Natural killer cell (primary cell): Measurements from ENCODE around the gene TRAPPC2B. TPM values are rescaled to one million over a fixed set of nuclear protein-coding genes. Genes with fewer than 3 reads are reported as not detected.

Source experiments
- ATAC-seq, 3 donors: fragments of 150-1000 bp in 2 of 3; fragments of 200-7000 bp in 1 of 3; cut with Tn5 transposase; 1 replicate in 1 of 3; 2 replicates in 2 of 3; pipeline ENCODE4 v1.10.0; 2021; ENCODE audit warnings: mild to moderate bottlenecking in 2 of 3, moderate library complexity in 2 of 3
- DNase-seq, 2 donors: peaks; one replicate each; pipeline versions ENCODE4 v3.0.0 to v3.0.0-alpha.2; 2013 to 2021; ENCODE audit warnings: mixed read lengths in 1 of 2
- H3K27ac ChIP-seq: one replicate; pipeline ENCODE4 v1.5.1; 2013; ENCODE audit warnings: mild to moderate bottlenecking, low read length
- H3K27me3 ChIP-seq: one replicate; pipeline ENCODE4 v1.6.1; 2013; ENCODE audit warnings: low read length; ENCODE audit not compliant: control insufficient read depth, insufficient read depth
- H3K36me3 ChIP-seq: one replicate; pipeline ENCODE4 v1.6.1; 2013; ENCODE audit warnings: low read length; ENCODE audit not compliant: control insufficient read depth, insufficient read depth
- H3K4me1 ChIP-seq: one replicate; pipeline ENCODE4 v1.6.1; 2013; ENCODE audit warnings: low read length; ENCODE audit not compliant: control insufficient read depth, insufficient read depth
- H3K4me3 ChIP-seq: one replicate; pipeline ENCODE4 v1.5.1; 2013; ENCODE audit warnings: low read length
- H3K9me3 ChIP-seq: one replicate; pipeline ENCODE4 v1.6.1; 2013; ENCODE audit warnings: low read length; ENCODE audit not compliant: control insufficient read depth, insufficient read depth
- H3K27ac Mint-ChIP-seq, 2 donors: one replicate each; pipeline ENCODE4 v1.8.0; 2022; ENCODE audit warnings: mild to moderate bottlenecking in 2 of 2, mixed read lengths in 2 of 2, moderate library complexity in 1 of 2
- H3K27me3 Mint-ChIP-seq, 2 donors: one replicate each; pipeline ENCODE4 v1.8.0; 2022; ENCODE audit warnings: low read depth in 2 of 2, mixed read lengths in 2 of 2
- H3K36me3 Mint-ChIP-seq: one replicate; pipeline ENCODE4 v1.8.0; 2022; ENCODE audit warnings: mixed read lengths
- H3K4me1 Mint-ChIP-seq, 2 donors: one replicate each; pipeline ENCODE4 v1.8.0; 2022; ENCODE audit warnings: mixed read lengths in 2 of 2
- H3K4me3 Mint-ChIP-seq: one replicate; pipeline ENCODE4 v1.8.0; 2022; ENCODE audit warnings: mild to moderate bottlenecking, moderate library complexity, mixed read lengths
- H3K9me3 Mint-ChIP-seq, 2 donors: one replicate each; pipeline ENCODE4 v1.8.0; 2022; ENCODE audit warnings: mixed read lengths in 2 of 2
- WGBS: methylation state at CpG from one replicate; pipeline ENCODE4 v1.1.7; 2013; ENCODE audit warnings: missing lambda C conversion rate; ENCODE audit not compliant: insufficient coverage; 5-methylcytosine and 5-hydroxymethylcytosine counted together
- intact Hi-C: fragments of 100-400 bp; cut with micrococcal nuclease; formaldehyde crosslinking; loops from one replicate; pipeline ENCODE4 v1.14.2; 2022
- total RNA-seq, 4 donors: library from RNA; stranded (reverse); fragments of 120-200 nt in 1 of 4; gene quantifications; one replicate each; pipeline versions ENCODE4 v1.2.3 to v1.2.4, GENCODE V29; 2013 to 2022
- TF ChIP-seq, protein P1 (sequence below): fragments of 200-600 bp; IDR thresholded peaks from one replicate; pipeline ENCODE4 v1.8.0; 2022; ENCODE audit warnings: antibody characterized with exemption

Gene TRAPPC2B
- total RNA-seq, 3 donors from 2014 or later (not counting 1 experiment from before 2014, with no cell fraction given): 7.4 to 15.6 (median 13.7) TPM

DNA sequence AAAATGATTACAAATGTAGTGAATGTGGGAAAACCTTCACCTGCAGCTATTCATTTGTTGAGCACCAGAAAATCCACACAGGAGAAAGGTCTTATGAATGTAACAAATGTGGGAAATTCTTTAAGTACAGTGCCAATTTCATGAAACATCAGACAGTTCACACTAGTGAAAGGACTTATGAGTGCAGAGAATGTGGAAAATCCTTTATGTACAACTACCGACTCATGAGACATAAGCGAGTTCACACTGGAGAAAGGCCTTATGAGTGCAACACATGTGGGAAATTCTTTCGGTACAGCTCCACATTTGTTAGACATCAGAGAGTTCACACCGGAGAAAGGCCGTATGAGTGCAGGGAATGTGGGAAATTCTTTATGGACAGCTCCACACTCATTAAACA is 35.5 kb downstream of the TRAPPC2B start:
- H3K36me3 ChIP-seq: peaks cover 43% of the 10 kb centered on the region
- TF ChIP-seq, protein P1, sequence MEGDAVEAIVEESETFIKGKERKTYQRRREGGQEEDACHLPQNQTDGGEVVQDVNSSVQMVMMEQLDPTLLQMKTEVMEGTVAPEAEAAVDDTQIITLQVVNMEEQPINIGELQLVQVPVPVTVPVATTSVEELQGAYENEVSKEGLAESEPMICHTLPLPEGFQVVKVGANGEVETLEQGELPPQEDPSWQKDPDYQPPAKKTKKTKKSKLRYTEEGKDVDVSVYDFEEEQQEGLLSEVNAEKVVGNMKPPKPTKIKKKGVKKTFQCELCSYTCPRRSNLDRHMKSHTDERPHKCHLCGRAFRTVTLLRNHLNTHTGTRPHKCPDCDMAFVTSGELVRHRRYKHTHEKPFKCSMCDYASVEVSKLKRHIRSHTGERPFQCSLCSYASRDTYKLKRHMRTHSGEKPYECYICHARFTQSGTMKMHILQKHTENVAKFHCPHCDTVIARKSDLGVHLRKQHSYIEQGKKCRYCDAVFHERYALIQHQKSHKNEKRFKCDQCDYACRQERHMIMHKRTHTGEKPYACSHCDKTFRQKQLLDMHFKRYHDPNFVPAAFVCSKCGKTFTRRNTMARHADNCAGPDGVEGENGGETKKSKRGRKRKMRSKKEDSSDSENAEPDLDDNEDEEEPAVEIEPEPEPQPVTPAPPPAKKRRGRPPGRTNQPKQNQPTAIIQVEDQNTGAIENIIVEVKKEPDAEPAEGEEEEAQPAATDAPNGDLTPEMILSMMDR: no peak
- no peak for ATAC-seq

DNA sequence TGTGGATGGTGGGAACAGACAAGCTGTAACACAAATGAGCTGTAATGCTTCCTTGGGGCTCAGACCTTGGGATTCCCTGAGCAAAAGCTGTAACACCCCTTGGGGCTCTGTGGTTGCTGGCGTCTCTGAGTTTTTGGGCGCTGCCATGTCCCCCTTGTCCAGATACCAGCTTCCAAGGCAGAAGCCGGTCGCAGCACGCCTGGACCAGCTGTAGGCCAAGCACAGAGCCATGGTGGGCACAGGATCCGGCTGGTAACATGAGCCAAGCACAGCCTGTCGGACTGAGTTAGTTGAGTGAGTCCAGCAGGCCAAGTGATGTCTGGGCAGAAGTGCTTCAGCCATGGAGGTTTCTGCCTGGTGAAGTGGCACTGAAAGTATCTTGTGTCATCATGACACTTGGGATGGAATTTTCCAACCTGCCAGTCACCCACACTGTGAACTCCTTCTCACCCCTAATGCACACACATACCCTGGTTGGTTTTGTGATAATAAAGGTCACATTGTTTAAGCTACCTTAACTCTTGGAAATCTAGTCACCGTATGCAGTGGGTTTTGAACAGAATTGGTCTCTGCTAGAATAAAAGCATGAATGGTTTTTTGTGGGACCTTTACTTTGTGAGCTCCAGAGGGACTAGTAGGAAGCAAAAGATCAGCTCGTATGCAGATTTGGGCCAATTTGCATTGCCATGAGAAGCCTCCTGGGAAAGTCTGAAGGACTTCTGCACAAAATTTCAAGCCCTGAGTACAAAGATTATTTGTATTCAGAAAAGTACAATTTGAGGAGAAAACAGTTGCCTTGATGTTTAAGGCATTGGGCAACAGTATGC is 40.6 kb downstream of the TRAPPC2B start:
- TF ChIP-seq, protein P1: no peak
- Histone ChIP-seq H3K4me1 (peaks cover 3% of the 10 kb centered on the region), H3K9me3 (no peaks in the 10 kb centered on the region), H3K27me3 (no peaks in the 10 kb centered on the region), H3K4me3 (no peak overlapping the region), H3K36me3 (peaks cover 10% of the 10 kb centered on the region), H3K27ac (no peak overlapping the region)
- DNase-seq (no peak), ATAC-seq (no peak)
- Mint-ChIP-seq H3K4me1 (peaks cover 5 to 8% of the 10 kb centered on the region in 2 donors), H3K27me3 (no peaks in the 10 kb centered on the region), H3K4me3 (no peak overlapping the region), H3K36me3 (peaks cover 7% of the 10 kb centered on the region), H3K27ac (no peak overlapping the region), H3K9me3 (no peaks in the 10 kb centered on the region)
- intact Hi-C loops: no loop called here
- 97% methylated on average over 9 of the region's 9 CpGs for WGBS

More for the DNA sequence above, 35.5 kb downstream of the TRAPPC2B start:
- Mint-ChIP-seq H3K27me3 (no peaks in the 10 kb centered on the region), H3K4me3 (no peak overlapping the region), H3K27ac (no peak overlapping the region), H3K4me1 (peaks cover 21 to 35% of the 10 kb centered on the region in 2 donors), H3K36me3 (peaks cover 54% of the 10 kb centered on the region), H3K9me3 (no peaks in the 10 kb centered on the region)
- H3K27ac ChIP-seq: no peak overlapping the region
- no peaks in the 10 kb centered on the region for H3K27me3 ChIP-seq
- DNase-seq: no peak
- H3K9me3 ChIP-seq: peaks cover 6% of the 10 kb centered on the region
- 100% methylated on average over 5 of the region's 5 CpGs for WGBS
- intact Hi-C loops: no loop called here
- H3K4me1 ChIP-seq: peaks cover 7% of the 10 kb centered on the region
- no peak overlapping the region for H3K4me3 ChIP-seq

DNA sequence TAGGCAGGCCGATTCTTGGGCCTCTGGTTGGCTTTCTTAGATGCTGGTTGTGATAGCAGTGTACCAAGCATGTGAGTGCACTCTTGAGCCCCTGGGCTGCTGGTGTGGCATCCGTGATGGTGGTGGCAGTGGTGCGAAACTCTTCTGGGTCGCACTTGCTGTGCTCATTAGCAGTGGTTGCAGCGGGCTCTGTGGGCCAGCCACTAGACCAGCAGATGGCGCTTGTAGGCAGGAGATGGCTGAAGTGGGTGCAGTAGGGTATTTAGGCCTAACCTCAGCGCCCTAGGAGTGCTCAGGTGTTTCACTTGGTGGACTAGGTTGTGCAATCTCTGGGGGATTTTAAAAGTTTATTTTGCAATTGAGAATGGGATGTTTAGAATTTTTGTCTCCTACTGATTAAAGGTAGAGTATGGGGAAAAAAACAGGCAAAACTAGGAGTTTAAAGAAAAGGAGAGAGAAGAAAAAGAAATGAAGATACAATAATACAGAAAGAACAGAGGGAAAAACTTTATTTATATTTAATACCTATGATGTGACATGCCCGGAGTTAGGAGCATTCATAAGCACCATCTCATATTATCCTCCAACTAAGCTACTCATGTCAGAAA is 43.3 kb downstream of the TRAPPC2B start:
- intact Hi-C loops: loop anchor here (1.0 kb wide), 1 partner anchor 749 kb away; no protein-coding TSS in a partner anchor
- 13% methylated on average over 7 of the region's 8 CpGs for WGBS
- no peak overlapping the region for H3K4me3 Mint-ChIP-seq

More for the DNA sequence above, 43.3 kb downstream of the TRAPPC2B start:
- DNase-seq (peak; percentile 56 to 80), ATAC-seq (peak in 2 of 3 donors; percentile 29 to 32)
- H3K27me3 Mint-ChIP-seq: no peaks in the 10 kb centered on the region
- no peaks in the 10 kb centered on the region for H3K27me3 ChIP-seq
- TF ChIP-seq, protein P1: peak; percentile 72
- no peak overlapping the region for H3K4me3 ChIP-seq
- peaks cover 12% of the 10 kb centered on the region for H3K4me1 ChIP-seq
- no peaks in the 10 kb centered on the region for H3K9me3 ChIP-seq
- no peaks in the 10 kb centered on the region for H3K9me3 Mint-ChIP-seq
- H3K4me1 Mint-ChIP-seq: peaks cover 16 to 19% of the 10 kb centered on the region in 2 donors
- H3K27ac ChIP-seq: no peak overlapping the region
- H3K27ac Mint-ChIP-seq: no peak overlapping the region
- H3K36me3 ChIP-seq: no peaks in the 10 kb centered on the region
- no peaks in the 10 kb centered on the region for H3K36me3 Mint-ChIP-seq
